GM18505 (cell line): ENCODE results near the gene BCAN.

ENCODE experiments used
- ATAC-seq: cut with Tn5 transposase; IDR thresholded peaks from one replicate; pipeline ENCODE4 v1.9.1; 2021; ENCODE audit not compliant: unreplicated experiment
- POLR2A ChIP-seq: IDR thresholded peaks from 4 replicates; pipeline ENCODE4 v1.6.1; 2011; ENCODE audit warnings: borderline replicate concordance; ENCODE audit not compliant: insufficient read depth, insufficient read length; ENCODE audit errors: extremely low read depth

The BCAN gene

GRCh38 chr1:156667610-156667967 is 25.7 kb downstream of the BCAN start:
- no peak for ATAC-seq
- TF ChIP-seq POLR2A, result no peak

DNA sequence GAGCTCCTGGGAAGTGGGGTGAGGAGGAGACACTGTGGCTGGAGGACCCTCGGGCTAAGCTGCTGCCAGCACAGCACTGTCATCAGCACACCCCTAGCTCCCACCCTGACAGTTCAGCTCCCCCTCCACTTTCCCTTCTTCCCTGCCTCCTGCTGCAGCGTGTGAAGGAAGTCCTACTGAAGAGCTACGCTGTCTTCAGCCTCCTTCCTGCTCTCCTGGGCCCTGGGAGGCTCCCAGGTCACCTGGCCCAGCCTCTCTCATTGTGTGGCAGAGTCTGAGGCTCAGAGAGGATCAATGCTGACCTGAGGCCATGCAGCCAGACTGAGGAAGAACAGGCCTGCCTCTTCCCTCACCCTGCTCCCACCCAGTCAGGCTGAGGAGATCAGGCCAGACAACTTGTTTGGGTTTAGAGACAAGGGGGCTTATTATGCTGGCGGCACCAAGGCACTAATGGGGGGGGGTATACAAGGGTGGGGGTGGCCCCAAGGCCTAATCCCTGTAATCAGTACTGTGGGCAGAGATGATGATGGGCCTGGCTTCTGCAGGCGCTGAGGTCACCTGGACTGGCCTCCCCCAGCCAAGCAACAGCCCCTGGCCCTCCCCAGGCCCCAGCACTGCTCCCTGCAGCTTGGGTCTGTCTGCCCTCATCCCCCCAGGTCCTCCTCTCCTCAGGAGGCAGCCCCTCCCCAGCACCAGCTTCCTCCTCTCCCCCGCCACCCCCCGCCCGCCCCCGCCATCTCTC is 26.2 kb downstream of the BCAN start:
- no peak for TF ChIP-seq POLR2A
- ATAC-seq, result no peak

- no peak for TF ChIP-seq POLR2A
These were observed 27.1 kb downstream of the BCAN start for GRCh38 chr1:156668801-156669637.

DNA sequence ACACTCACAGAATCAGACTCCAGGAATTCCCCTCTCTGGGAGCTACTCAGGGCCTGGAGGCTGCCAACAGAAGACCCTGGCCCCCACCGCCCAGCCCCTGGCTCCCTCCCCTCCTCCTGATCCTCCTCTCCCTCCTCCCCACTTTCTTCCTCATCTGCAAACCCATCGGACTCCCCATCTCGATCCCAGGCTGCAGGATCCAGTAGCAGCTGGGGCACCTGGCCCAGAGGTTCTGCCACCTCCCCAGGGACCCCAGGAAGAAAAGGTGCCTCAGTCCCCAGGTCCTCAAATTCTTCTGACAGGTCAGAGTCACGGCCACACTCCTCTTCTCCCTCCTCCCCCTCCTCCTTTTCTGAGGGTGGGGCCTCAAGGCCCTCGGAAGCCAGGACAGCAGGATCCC is 27.9 kb downstream of the BCAN start:
- no peak for ATAC-seq
- no peak for TF ChIP-seq POLR2A

More at GRCh38 chr1:156668801-156669637, 27.1 kb downstream of the BCAN start:
- no peak for ATAC-seq

DNA sequence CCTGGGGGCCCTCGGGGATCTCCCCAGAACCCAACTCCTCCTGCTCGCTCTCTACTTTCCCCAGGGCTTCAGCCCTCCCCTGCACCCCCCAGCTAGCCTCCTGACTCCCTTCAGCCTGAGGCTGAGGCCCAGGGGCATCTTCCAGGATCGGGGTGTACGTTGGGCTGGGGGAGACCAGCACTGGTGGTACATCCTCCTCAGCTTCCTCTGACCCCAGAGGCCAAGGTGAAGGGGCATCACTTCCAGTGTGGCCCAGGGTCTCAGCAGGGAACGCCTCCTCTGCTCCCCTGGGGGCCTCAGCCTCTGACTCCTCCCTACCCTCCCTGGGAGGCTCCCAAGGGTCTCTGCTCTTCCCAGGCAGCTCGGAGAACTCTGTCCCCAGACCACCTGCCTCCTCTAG is 28.4 kb downstream of the BCAN start:
- TF ChIP-seq POLR2A, result no peak
- no peak for ATAC-seq

DNA sequence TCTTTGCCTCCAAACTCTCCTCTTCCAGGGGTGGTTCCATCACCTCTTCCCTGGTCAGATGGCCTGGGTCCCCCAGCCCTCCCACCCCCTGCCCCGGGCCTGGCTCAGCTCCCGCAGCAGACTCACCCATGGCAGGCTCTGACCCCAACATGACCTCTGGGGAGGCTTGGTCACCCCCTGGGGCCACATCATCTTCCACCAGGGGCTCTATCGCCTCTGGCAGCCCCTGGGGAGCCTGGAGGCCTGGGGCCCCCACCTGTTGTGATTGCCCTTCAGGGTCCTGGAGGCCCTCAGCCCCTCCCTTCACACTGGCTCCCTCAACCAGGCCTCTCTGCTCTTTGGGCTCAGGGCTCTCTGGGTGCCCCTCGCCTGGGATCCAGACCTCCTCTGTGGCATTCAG is 28.9 kb downstream of the BCAN start:
- ATAC-seq, result no peak
- no peak for TF ChIP-seq POLR2A

DNA sequence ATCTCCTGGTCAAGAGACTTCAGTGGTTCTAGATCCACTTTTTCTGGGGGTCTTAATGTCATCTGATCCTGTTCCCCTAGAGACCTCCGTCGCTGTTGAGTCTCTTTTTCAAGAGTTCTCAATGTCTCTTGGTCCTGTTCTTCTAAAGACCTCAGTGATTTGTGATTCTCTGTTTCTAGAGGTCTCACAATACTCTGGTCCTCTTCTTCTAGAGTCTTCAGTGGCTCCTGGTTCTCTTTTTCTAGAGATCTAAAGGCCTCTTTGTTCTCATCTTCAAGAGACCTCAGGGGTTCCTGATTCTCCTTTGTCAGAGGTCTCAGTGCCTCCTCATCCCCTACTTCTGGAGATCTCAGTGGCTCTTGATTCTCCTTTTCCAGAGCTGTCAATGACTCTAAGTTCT is 29.9 kb downstream of the BCAN start:
- ATAC-seq, result no peak
- no peak for TF ChIP-seq POLR2A

GRCh38 chr1:156673387-156674121 is 31.6 kb downstream of the BCAN start:
- no peak for TF ChIP-seq POLR2A
- ATAC-seq, result no peak

- no peak for ATAC-seq
These were observed 33.5 kb downstream of the BCAN start for GRCh38 chr1:156675210-156676113.

DNA sequence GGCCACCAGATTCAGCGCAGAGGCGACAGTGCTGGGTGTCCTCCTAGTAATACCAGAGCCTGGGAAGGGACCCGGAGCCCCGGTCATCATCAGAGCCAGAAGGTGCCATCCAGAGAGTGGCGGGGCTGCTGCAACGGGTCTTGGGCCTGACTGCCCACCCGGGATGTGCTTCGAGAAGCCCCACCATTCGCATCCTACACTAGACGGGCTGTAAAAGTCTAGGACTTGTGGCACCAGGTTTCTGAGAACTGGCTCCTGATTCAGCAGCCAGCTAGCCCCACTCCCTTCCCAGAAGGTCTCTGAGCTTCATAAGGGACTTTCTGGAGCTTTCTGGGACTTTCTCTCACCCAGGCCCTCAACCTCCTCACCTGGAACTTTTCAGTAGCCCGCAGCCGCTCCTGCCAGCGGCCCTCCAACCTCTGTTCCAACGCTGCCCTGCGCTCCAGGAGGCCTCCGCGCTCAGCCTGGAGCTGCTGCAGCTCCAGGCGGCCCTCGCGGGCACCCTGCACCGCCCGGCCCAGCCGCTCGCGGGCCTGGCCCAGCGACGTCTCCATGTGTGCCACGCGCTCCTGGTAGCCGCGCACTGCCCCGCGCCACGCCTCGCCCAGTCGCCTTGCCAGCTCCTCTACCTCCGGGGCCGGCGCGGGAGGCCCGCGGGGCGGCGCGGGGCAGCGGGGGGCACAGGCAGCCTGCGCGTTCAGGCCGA is 34.4 kb downstream of the BCAN start:
- TF ChIP-seq POLR2A, result no peak
- ATAC-seq, result no peak

More at GRCh38 chr1:156675210-156676113, 33.5 kb downstream of the BCAN start:
- no peak for TF ChIP-seq POLR2A

DNA sequence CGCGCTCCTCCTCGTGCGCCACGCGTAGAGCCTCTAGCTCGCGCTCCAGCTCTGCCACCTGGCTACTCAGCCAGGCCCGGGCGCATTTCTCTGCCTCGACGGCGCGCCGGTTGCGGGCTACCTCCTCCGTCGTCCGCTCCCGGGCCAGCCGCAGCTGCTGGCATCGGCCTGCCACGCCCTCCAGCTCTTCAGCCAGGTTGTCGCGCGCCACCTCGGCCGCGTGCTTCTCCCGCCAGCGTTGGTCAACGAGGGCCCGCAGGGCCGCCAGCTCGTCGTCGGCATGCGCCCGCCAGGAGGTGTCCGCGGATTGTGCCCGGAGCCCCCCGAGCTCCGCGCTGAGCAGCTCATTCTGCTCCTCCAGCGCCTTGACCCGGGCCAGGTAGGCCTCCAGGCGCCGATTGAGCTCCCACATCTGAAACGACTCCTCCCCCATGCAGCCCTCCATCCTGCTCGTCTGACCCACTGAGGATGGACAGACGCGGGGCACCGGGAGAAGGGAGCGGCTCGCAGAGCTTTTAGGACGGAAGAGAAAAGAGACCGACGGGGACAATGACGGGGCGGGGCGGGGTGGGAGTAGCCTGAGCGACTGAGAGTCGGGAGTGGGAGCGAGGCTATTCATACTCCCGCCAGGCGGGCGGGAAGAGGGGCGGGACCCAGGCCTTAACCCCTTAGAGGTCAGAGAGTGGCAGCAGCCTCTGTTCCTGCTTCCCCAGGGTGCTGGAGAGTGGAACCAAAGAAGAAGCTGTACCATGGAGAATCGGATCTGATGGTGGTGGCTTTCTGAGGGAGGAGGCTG is 35.1 kb downstream of the BCAN start, which contains the start of gene NES:
Gene NES (minus strand): TSS at position 588 of the 796 bp plus-strand sequence. CDS start 143 bp downstream, at position 445.
- no peak for ATAC-seq
- TF ChIP-seq POLR2A, result no peak
